GM23338 (cell line): ENCODE results near the gene CYTH1. TPM values are rescaled to one million over a fixed set of nuclear protein-coding genes. Genes with fewer than 3 reads are reported as not detected.

Experiments
- ATAC-seq: fragments of 200-7000 bp; cut with Tn5 transposase; 3 replicates; pipeline ENCODE4 v1.9.1; 2020
- DNase-seq: peaks from one replicate; pipeline ENCODE4 v3.0.0-alpha.2; 2015; ENCODE audit warnings: low spot score
- H2AFZ ChIP-seq: fragments of 200-600 bp; sonication (generic); 2 replicates; pipeline ENCODE4 v1.8.0; 2016; ENCODE audit warnings: antibody characterized with exemption, mild to moderate bottlenecking, moderate library complexity
- H3F3A ChIP-seq: fragments of 200-600 bp; sonication (generic); replicated peaks from 2 replicates; pipeline ENCODE4 v1.8.0; 2017; ENCODE audit warnings: antibody characterized with exemption, mixed run types, low read depth
- H3K27ac ChIP-seq: fragments of 200-600 bp; sonication (generic); 2 replicates; pipeline ENCODE4 v1.6.1; 2016; ENCODE audit warnings: low read depth
- H3K27me3 ChIP-seq: fragments of 200-600 bp; sonication (generic); 2 replicates; pipeline ENCODE4 v1.8.0; 2016; ENCODE audit warnings: mild to moderate bottlenecking, mixed run types, moderate library complexity; ENCODE audit not compliant: insufficient read depth
- H3K36me3 ChIP-seq: fragments of 200-600 bp; sonication (generic); 2 replicates; pipeline ENCODE4 v1.8.0; 2016; ENCODE audit warnings: mild to moderate bottlenecking; ENCODE audit not compliant: insufficient read depth
- H3K4me1 ChIP-seq: fragments of 200-600 bp; sonication (generic); 2 replicates; pipeline ENCODE4 v1.8.0; 2016; ENCODE audit warnings: mild to moderate bottlenecking, moderate library complexity; ENCODE audit not compliant: insufficient read depth
- H3K4me2 ChIP-seq: fragments of 200-600 bp; sonication (generic); 2 replicates; pipeline ENCODE4 v1.7.1; 2017; ENCODE audit warnings: mixed run types
- H3K4me3 ChIP-seq: fragments of 200-600 bp; sonication (generic); 2 replicates; pipeline ENCODE4 v1.6.1; 2016; ENCODE audit warnings: mixed run types
- H3K79me2 ChIP-seq: fragments of 200-600 bp; sonication (generic); replicated peaks from 2 replicates; pipeline ENCODE4 v1.8.0; 2017; ENCODE audit warnings: mild to moderate bottlenecking; ENCODE audit not compliant: insufficient read depth
- H3K9me2 ChIP-seq: fragments of 200-600 bp; sonication (generic); 2 replicates; pipeline ENCODE4 v1.8.0; 2017; ENCODE audit not compliant: insufficient read depth
- H4K20me1 ChIP-seq: fragments of 200-600 bp; sonication (generic); replicated peaks from 2 replicates; pipeline ENCODE4 v1.8.0; 2017; ENCODE audit warnings: mild to moderate bottlenecking; ENCODE audit not compliant: insufficient read depth
- H3K27ac Mint-ChIP-seq: 2 replicates; pipeline ENCODE4 v1.8.0; 2020; ENCODE audit warnings: inconsistent platforms, mild to moderate bottlenecking, moderate library complexity, mixed read lengths
- H3K27me3 Mint-ChIP-seq: 3 replicates; pipeline ENCODE4 v1.8.0; 2022; ENCODE audit warnings: low read depth, mild to moderate bottlenecking, moderate library complexity, mixed read lengths, inconsistent platforms; ENCODE audit not compliant: insufficient read depth, poor library complexity
- H3K36me3 Mint-ChIP-seq: 3 replicates; pipeline ENCODE4 v1.8.0; 2021; ENCODE audit warnings: low read depth, mild to moderate bottlenecking, inconsistent platforms, moderate library complexity, mixed read lengths
- H3K4me1 Mint-ChIP-seq: 3 replicates; pipeline ENCODE4 v1.8.0; 2020; ENCODE audit warnings: mild to moderate bottlenecking, inconsistent platforms, mixed read lengths
- H3K4me3 Mint-ChIP-seq: 3 replicates; pipeline ENCODE4 v1.8.0; 2021; ENCODE audit warnings: moderate library complexity, mild to moderate bottlenecking, inconsistent platforms, mixed read lengths
- H3K9me3 Mint-ChIP-seq: 3 replicates; pipeline ENCODE4 v1.8.0; 2020; ENCODE audit warnings: moderate library complexity, mild to moderate bottlenecking, inconsistent platforms, mixed read lengths
- CREB1 ChIP-seq: fragments of 250-450 bp; sonication (Bioruptor Pico); IDR thresholded peaks from 2 replicates; pipeline ENCODE4 v1.5.0; 2020; ENCODE audit warnings: low read depth, mild to moderate bottlenecking, moderate library complexity
- CTCF ChIP-seq, 2 experiments: fragments of 200-600 bp in 1 of 2; sonication (generic) in 1 of 2; conservative IDR thresholded peaks; 2 replicates each; pipeline versions ENCODE4 v1.5.1 to v1.6.1; 2016 to 2017; ENCODE audit warnings: antibody characterized with exemption in 2 of 2, low read depth in 2 of 2, mild to moderate bottlenecking in 2 of 2, moderate library complexity in 1 of 2
- ETS1 ChIP-seq: IDR thresholded peaks from 2 replicates; pipeline ENCODE4 v1.6.1; 2016; ENCODE audit warnings: antibody characterized with exemption
- EZH2 ChIP-seq: fragments of 200-600 bp; sonication (generic); IDR thresholded peaks from one replicate; pipeline ENCODE4 v1.8.0; 2017; ENCODE audit warnings: antibody characterized with exemption, mild to moderate bottlenecking, low read depth; ENCODE audit not compliant: unreplicated experiment
- EZH2phosphoT487 ChIP-seq: fragments of 200-600 bp; sonication (generic); IDR thresholded peaks from one replicate; pipeline ENCODE4 v1.8.1; 2018; ENCODE audit warnings: antibody characterized with exemption; ENCODE audit not compliant: unreplicated experiment
- JUNB ChIP-seq: IDR thresholded peaks from one replicate; pipeline ENCODE4 v1.6.1; 2016; ENCODE audit warnings: antibody characterized with exemption; ENCODE audit not compliant: unreplicated experiment
- NANOG ChIP-seq: IDR thresholded peaks from 2 replicates; pipeline ENCODE4 v1.6.1; 2016; ENCODE audit warnings: antibody characterized with exemption, borderline replicate concordance
- POLR2AphosphoS5 ChIP-seq: IDR thresholded peaks from 2 replicates; pipeline ENCODE4 v1.6.1; 2016; ENCODE audit warnings: antibody characterized with exemption, low read depth
- REST ChIP-seq: IDR thresholded peaks from one replicate; pipeline ENCODE4 v1.6.1; 2018; ENCODE audit warnings: antibody characterized with exemption; ENCODE audit not compliant: unreplicated experiment
- STAT1 ChIP-seq: IDR thresholded peaks from one replicate; pipeline ENCODE4 v1.6.1; 2016; ENCODE audit warnings: antibody characterized with exemption; ENCODE audit not compliant: unreplicated experiment
- ZNF114 ChIP-seq: fragments of 250-450 bp; sonication (Bioruptor Pico); IDR thresholded peaks from 2 replicates; pipeline ENCODE4 v1.5.0; 2020; ENCODE audit warnings: mild to moderate bottlenecking, moderate library complexity
- ZNF331 ChIP-seq: fragments of 250-450 bp; sonication (Bioruptor Pico); IDR thresholded peaks from 2 replicates; pipeline ENCODE4 v1.5.0; 2020; ENCODE audit warnings: low read depth, mild to moderate bottlenecking, moderate library complexity
- ZNF462 ChIP-seq: fragments of 250-450 bp; sonication (Bioruptor Pico); IDR thresholded peaks from 2 replicates; pipeline ENCODE4 v1.5.0; 2020; ENCODE audit warnings: mild to moderate bottlenecking, moderate library complexity
- polyA plus RNA-seq: library from polyadenylated mRNA; unstranded; fragments of >200 nt; fragmentation: Nextera tagmentation; extraction: Ambion mirVana; gene quantifications from 2 replicates; pipeline ENCODE4 v1.2.1, GENCODE V29; 2016
- total RNA-seq: library from RNA; depleted of rRNA; stranded (reverse); fragments of >200 nt; shearing (Covaris generic); gene quantifications from 2 replicates; pipeline ENCODE4 v1.2.3, GENCODE V29; 2014

The CYTH1 gene
- total and polyA plus RNA-seq, 2 experiments from 2014 or later = 13.8 to 14.5 TPM

- no peaks in the 10 kb centered on the region for H3K79me2 ChIP-seq
- no peak overlapping the region for H3K27ac Mint-ChIP-seq
- TF ChIP-seq POLR2AphosphoS5 (no peak), ETS1 (no peak), REST (no peak), EZH2 (no peak), EZH2phosphoT487 (no peak), CTCF (conservative IDR thresholded peaks at IDR 0.05; ENCODE audit: low read depth in 2 of 2) (no peak), ZNF462 (CRISPR knock-in tag) (no peak), ZNF331 (CRISPR knock-in tag) (no peak), JUNB (no peak), CREB1 (CRISPR knock-in tag) (no peak), NANOG (no peak), ZNF114 (CRISPR knock-in tag) (no peak), STAT1 (no peak)
Measured at GRCh38 chr17:78659546-78659945, 122.5 kb downstream of the CYTH1 start.

More at GRCh38 chr17:78659546-78659945, 122.5 kb downstream of the CYTH1 start:
- H3K27me3 Mint-ChIP-seq = peaks cover 3% of the 10 kb centered on the region
- H3K4me3 ChIP-seq = no peak overlapping the region
- no peaks in the 10 kb centered on the region for H3K27me3 ChIP-seq
- H3F3A ChIP-seq = no peaks in the 10 kb centered on the region
- no peaks in the 10 kb centered on the region for H3K36me3 Mint-ChIP-seq
- no peaks in the 10 kb centered on the region for H3K9me3 Mint-ChIP-seq
- H2AFZ ChIP-seq = no peak overlapping the region
- no peak overlapping the region for H3K4me3 Mint-ChIP-seq
- no peaks in the 10 kb centered on the region for H3K4me1 ChIP-seq
- no peaks in the 10 kb centered on the region for H3K36me3 ChIP-seq
- H4K20me1 ChIP-seq = no peaks in the 10 kb centered on the region
- H3K9me2 ChIP-seq = no peaks in the 10 kb centered on the region
- ATAC-seq = no peak
- H3K4me2 ChIP-seq = no peak overlapping the region
- DNase-seq = no peak
- no peaks in the 10 kb centered on the region for H3K4me1 Mint-ChIP-seq
- H3K27ac ChIP-seq = no peak overlapping the region
